Right lobe of liver (tissue), 6 donors: ENCODE results near the gene PDCD2L. TPM values are rescaled to one million over a fixed set of nuclear protein-coding genes. Genes with fewer than 3 reads are reported as not detected.

ENCODE experiments used
- ATAC-seq, 4 donors: fragments of 200-7000 bp; cut with Tn5 transposase; one replicate each; pipeline ENCODE4 v1.9.1; 2020; ENCODE audit warnings: mild to moderate bottlenecking in 4 of 4, moderate library complexity in 4 of 4
- DNase-seq, 3 donors: peaks; one replicate each; pipeline ENCODE4 v3.0.0-alpha.2; 2020
- H3K27ac ChIP-seq, 3 donors: fragments of 200-600 bp; one replicate each; pipeline ENCODE4 v1.8.0; 2022
- H3K27me3 ChIP-seq, 2 donors: fragments of 200-600 bp; one replicate each; pipeline ENCODE4 v1.8.0; 2022
- H3K36me3 ChIP-seq, 4 donors: fragments of 200-600 bp; sonication (generic) in 1 of 4; one replicate each; pipeline versions ENCODE4 v1.5.1 to v1.8.0; 2017 to 2022; ENCODE audit warnings: control low read depth in 1 of 4
- H3K4me1 ChIP-seq, 4 donors: fragments of 200-600 bp; sonication (generic) in 1 of 4; one replicate each; pipeline versions ENCODE4 v1.5.1 to v1.8.0; 2017 to 2022; ENCODE audit warnings: control low read depth in 1 of 4
- H3K4me3 ChIP-seq, 3 donors: fragments of 200-600 bp; one replicate each; pipeline ENCODE4 v1.8.0; 2022
- H3K9me3 ChIP-seq, 4 donors: fragments of 200-600 bp; sonication (generic) in 1 of 4; one replicate each; pipeline versions ENCODE4 v1.5.1 to v1.8.0; 2017 to 2022; ENCODE audit warnings: control low read depth in 1 of 4
- CTCF ChIP-seq, 4 donors: fragments of 200-600 bp in 3 of 4; fragments of 450-650 bp in 1 of 4; IDR thresholded peaks; one replicate each; pipeline versions ENCODE4 v1.5.1 to v1.8.0; 2016 to 2022; ENCODE audit warnings: antibody characterized with exemption in 4 of 4, mild to moderate bottlenecking in 2 of 4
- POLR2A ChIP-seq: fragments of 450-650 bp; IDR thresholded peaks from one replicate; pipeline ENCODE4 v1.6.1; 2017; ENCODE audit warnings: antibody characterized with exemption, mild to moderate bottlenecking
- WGBS: methylation state at CpG from one replicate; pipeline ENCODE4 v1.1.6; 2018; ENCODE audit warnings: low coverage, low lambda C conversion rate; ENCODE audit not compliant: insufficient coverage; ENCODE audit errors: missing lambda C conversion rate; 5-methylcytosine and 5-hydroxymethylcytosine counted together
- intact Hi-C, 2 donors: fragments of 100-400 bp; cut with DNase I; formaldehyde crosslinking; loops; one replicate each; pipeline versions ENCODE4 v1.11.2 to v1.14.1; 2022
- total RNA-seq, 6 experiments: library from RNA; depleted of rRNA in 2 of 6; stranded (reverse); fragments of >200 nt in 2 of 6; fragmentation: NEBNext Ultra II Directional in 3 of 6; extraction: Animal tissue kit (Norgen Biotek cat#: 25700) in 3 of 6; gene quantifications; one replicate each; pipeline versions ENCODE4 v1.1.0 to v1.2.4, GENCODE V29; 2016 to 2023
- donor health status: DM: no; HTN: yes; CAD: no.
- donor health status: DM: no; HTN: no; CAD: no.
- donor health status: DM: no; HTN: no; CAD: no.
- donor health status: DM: no; HTN: yes; CAD: no.
- donor health status: DM: no; HTN: yes; CAD: no.

The PDCD2L gene
- total RNA-seq, 6 experiments from 2014 or later = 3.0 to 13.4 (median 4.5) TPM

GRCh38 chr19:34411216-34411615, 7.0 kb downstream of the PDCD2L start:
- no peak overlapping the region for H3K4me3 ChIP-seq
- TF ChIP-seq POLR2A (no peak), CTCF (IDR thresholded peaks at IDR 0.05) (no peak)
- H3K27ac ChIP-seq = no peak overlapping the region
- H3K9me3 ChIP-seq = no peaks in the 10 kb centered on the region
- intact Hi-C loops = no loop called here
- WGBS = 92% methylated on average over 5 of the region's 13 CpGs
- ATAC-seq (no peak), DNase-seq (peak in 1 of 3 donors; percentile 23)
- H3K4me1 ChIP-seq = no peaks in the 10 kb centered on the region
- peaks cover 0 to 21% (median 3%) of the 10 kb centered on the region in 4 donors for H3K36me3 ChIP-seq
- H3K27me3 ChIP-seq = no peaks in the 10 kb centered on the region

GRCh38 chr19:34416021-34416545, 11.9 kb downstream of the PDCD2L start:
- Histone ChIP-seq H3K27ac (no peak overlapping the region), H3K36me3 (peaks cover 0 to 16% (median 3%) of the 10 kb centered on the region in 4 donors), H3K27me3 (no peaks in the 10 kb centered on the region), H3K4me3 (no peak overlapping the region), H3K4me1 (no peaks in the 10 kb centered on the region), H3K9me3 (no peaks in the 10 kb centered on the region)
- no peak for DNase-seq
- intact Hi-C loops = no loop called here
- no peak for ATAC-seq
- WGBS = 93% methylated on average over 7 of the region's 7 CpGs
- TF ChIP-seq POLR2A (no peak), CTCF (IDR thresholded peaks at IDR 0.05) (no peak)

GRCh38 chr19:34418300-34418699, 14.1 kb downstream of the PDCD2L start:
- intact Hi-C loops = no loop called here
- DNase-seq (no peak), ATAC-seq (no peak)
- H3K27ac ChIP-seq = no peak overlapping the region
- H3K4me1 ChIP-seq = no peaks in the 10 kb centered on the region
- H3K36me3 ChIP-seq = peaks cover 0 to 16% (median 3%) of the 10 kb centered on the region in 4 donors
- WGBS = 88% methylated on average over 4 of the region's 4 CpGs
- no peaks in the 10 kb centered on the region for H3K27me3 ChIP-seq
- no peaks in the 10 kb centered on the region for H3K9me3 ChIP-seq
- TF ChIP-seq CTCF (IDR thresholded peaks at IDR 0.05) (no peak), POLR2A (no peak)
- no peak overlapping the region for H3K4me3 ChIP-seq

- Histone ChIP-seq H3K9me3 (no peaks in the 10 kb centered on the region), H3K4me3 (no peak overlapping the region), H3K27ac (no peak overlapping the region), H3K27me3 (no peaks in the 10 kb centered on the region), H3K36me3 (no peaks in the 10 kb centered on the region), H3K4me1 (peaks cover 0 to 14% (median 4%) of the 10 kb centered on the region in 4 donors)
- peak in 1 of 4 donors; percentile 16 for ATAC-seq
- peak in 1 of 3 donors; percentile 57 for DNase-seq
- WGBS = 76% methylated on average over 5 of the region's 8 CpGs
- no peak for TF ChIP-seq CTCF (IDR thresholded peaks at IDR 0.05)
- TF ChIP-seq POLR2A = no peak
- intact Hi-C loops = no loop called here
Measured at GRCh38 chr19:34426096-34426661, 22.0 kb downstream of the PDCD2L start.
